GM18861 (cell line): ENCODE data around the gene NAIF1.
"Not testable (repeated sequence)": the region's sequence is repeated elsewhere in the genome, so short reads cannot be mapped to it uniquely, and the experiment has no call there.

Experiments used
- ATAC-seq: cut with Tn5 transposase; IDR thresholded peaks from one replicate; pipeline ENCODE4 v1.9.1; 2021; ENCODE audit not compliant: unreplicated experiment

The NAIF1 gene

GRCh38 chr9:128036522-128036921 is 30.6 kb downstream of the NAIF1 start:
- ATAC-seq = not testable (repeated sequence)

DNA sequence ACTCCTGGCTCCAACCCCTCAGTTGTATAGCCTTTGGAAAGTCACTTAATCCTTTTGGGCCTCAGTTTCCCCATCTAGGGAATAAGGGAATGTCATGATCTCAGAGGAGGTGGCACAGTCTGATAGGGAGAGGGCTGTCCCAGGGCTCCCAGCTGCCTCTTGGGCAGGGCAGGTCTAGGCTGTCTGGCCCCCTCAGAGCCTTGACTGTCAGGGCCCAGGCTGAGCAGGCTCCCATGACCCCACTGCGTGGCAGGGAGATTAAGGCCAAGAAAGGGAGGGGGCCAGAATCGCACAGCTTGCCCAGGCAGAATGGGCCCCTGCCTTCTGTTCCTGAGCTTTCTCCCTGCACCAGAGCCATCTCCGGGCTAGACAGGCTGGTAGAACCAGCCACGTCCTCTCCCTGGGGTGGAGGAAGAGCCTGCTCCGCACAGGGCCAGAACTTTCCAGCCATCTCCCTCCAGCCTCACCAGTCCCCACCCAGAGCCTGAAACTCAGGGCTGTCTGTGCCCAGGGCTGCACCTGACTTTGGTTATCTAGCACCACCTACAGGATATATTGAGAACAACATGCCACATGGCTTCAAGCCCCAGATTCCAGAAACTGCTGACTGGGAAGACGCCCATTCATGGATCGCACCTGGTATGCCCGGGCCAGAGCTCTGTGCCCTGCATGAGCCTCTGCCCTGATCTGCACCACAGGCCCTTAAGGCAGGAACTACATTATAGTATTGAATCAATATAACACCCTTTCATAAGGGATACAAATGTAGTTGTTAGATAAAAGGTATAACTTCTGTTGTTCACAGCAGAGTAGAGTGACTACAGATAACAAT is 32.1 kb downstream of the NAIF1 start:
- ATAC-seq = peak; percentile 40

- no peak for ATAC-seq
Measured at GRCh38 chr9:128033609-128034008, 33.5 kb downstream of the NAIF1 start.

DNA sequence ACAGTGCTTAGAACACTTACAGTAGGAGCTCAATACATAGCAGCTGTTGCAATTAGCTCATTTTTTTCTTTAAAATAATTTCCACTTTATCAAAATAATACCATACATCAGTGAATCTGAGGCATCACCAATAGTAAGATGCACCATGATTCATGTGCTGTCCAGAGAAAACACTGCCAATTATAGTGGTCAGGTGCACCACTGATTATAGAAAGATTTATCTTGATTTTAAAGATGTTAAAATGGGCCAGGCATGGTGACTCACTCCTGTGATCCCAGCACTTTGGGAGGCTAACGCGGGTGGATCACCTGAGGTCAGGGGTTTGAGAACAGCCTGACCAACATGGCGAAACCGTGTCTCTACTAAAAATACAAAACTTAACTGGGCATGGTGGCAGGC is 39.4 kb downstream of the NAIF1 start:
- ATAC-seq = no peak

GRCh38 chr9:128026773-128027541 is 40.2 kb downstream of the NAIF1 start:
- ATAC-seq = peak; percentile 14

GRCh38 chr9:128026255-128026772 is 40.8 kb downstream of the NAIF1 start:
- peak; percentile 52 for ATAC-seq

GRCh38 chr9:128025736-128026135 is 41.4 kb downstream of the NAIF1 start:
- no peak for ATAC-seq

GRCh38 chr9:128024761-128025308 is 42.3 kb downstream of the NAIF1 start:
- no peak for ATAC-seq

- not testable (repeated sequence) for ATAC-seq
Measured at GRCh38 chr9:128023671-128024070, 43.4 kb downstream of the NAIF1 start.

- ATAC-seq = no peak
Measured at GRCh38 chr9:128022886-128023285, 44.2 kb downstream of the NAIF1 start.

DNA sequence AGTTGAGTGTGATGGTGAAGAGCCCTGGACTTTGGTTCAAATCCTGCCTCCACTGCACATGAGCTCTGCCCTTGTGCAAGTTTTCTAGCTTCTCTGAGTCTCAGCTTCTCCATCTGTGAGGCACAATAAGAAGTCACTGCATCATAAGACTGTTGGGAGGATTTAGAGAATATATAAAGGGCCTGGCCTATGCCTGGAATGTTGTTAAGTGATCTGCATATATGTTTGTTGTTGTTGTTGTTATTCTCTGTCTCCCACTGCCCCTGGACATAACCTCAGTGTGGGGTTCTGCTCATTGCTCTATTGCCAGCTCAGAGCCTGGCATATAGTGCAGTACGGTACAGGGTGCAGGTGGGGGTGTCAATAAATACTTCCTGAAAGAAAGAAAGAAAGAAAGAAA is 46.0 kb downstream of the NAIF1 start:
- no peak for ATAC-seq

- no peak for ATAC-seq
Measured at GRCh38 chr9:128020692-128021091, 46.4 kb downstream of the NAIF1 start.

GRCh38 chr9:128015696-128016095 is 51.4 kb downstream of the NAIF1 start:
- no peak for ATAC-seq
